ENCODE data around the gene UGT2B15. TPM values are rescaled to one million over a fixed set of nuclear protein-coding genes. Genes with fewer than 3 reads are reported as not detected.

UGT2B15 gene
- total RNA-seq, 1 donor from 2014 or later, result not detected

DNA sequence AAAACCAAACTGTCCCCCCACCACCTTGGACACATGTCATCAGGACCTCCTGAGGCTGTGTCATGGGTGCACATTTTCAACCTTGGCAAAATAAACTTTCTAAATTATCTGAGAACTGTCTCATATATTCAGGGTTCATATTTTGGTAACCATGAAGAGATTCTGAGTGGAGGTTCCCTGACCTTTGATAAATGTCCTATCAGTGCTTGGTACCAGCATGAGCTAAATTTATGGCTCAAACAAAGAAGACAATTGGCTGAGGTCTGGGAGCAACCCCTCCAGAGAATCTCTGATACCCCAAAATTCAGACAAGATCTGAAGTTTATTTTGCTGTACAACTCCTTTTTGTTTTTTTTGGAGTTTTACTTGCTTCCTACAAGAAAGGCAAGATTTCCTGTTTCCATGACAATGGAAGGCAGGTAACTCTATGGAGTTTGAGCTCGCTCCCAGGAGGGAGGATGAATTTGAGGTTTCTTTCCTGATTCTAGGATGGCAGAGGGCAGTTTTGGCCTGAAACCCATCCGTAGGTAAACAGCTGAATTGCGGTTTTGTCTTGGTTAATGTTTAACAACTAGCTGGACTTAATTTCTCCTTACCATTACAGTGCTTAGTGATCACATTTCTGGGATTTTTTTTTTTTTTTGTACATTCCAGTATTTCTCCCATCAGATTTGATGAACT lies 14.5 kb downstream of the UGT2B15 start:
- Mint-ChIP-seq H3K4me1 (peaks cover 6% of the 10 kb centered on the region), H3K27me3 (ENCODE audit: insufficient read depth, low read depth) (no peaks in the 10 kb centered on the region), H3K27ac (no peak overlapping the region), H3K36me3 (no peaks in the 10 kb centered on the region), H3K4me3 (no peak overlapping the region), H3K9me3 (no peaks in the 10 kb centered on the region)
- DNase-seq (ENCODE audit: low spot score), result no peak
- H3K79me2 ChIP-seq (ENCODE audit: low read depth), result no peaks in the 10 kb centered on the region
- H3K36me3 ChIP-seq, result no peaks in the 10 kb centered on the region
- H4K20me1 ChIP-seq (ENCODE audit: low read depth), result no peaks in the 10 kb centered on the region
- H3K9me3 ChIP-seq (ENCODE audit: low read depth), result no peaks in the 10 kb centered on the region
- peak overlapping the region; percentile 9 for H2AFZ ChIP-seq (replicated peaks)
- H3K9ac ChIP-seq, result no peak overlapping the region
- no peak overlapping the region for H3K4me3 ChIP-seq
- no peaks in the 10 kb centered on the region for H3K27me3 ChIP-seq
- no peak overlapping the region for H3K4me2 ChIP-seq
- no peaks in the 10 kb centered on the region for H3F3A ChIP-seq (ENCODE audit: low read depth)
- peaks cover 6% of the 10 kb centered on the region for H3K4me1 ChIP-seq
- TF ChIP-seq EZH2phosphoT487 (IDR thresholded peaks at IDR 0.05), result no peak
- TF ChIP-seq, protein P1, sequence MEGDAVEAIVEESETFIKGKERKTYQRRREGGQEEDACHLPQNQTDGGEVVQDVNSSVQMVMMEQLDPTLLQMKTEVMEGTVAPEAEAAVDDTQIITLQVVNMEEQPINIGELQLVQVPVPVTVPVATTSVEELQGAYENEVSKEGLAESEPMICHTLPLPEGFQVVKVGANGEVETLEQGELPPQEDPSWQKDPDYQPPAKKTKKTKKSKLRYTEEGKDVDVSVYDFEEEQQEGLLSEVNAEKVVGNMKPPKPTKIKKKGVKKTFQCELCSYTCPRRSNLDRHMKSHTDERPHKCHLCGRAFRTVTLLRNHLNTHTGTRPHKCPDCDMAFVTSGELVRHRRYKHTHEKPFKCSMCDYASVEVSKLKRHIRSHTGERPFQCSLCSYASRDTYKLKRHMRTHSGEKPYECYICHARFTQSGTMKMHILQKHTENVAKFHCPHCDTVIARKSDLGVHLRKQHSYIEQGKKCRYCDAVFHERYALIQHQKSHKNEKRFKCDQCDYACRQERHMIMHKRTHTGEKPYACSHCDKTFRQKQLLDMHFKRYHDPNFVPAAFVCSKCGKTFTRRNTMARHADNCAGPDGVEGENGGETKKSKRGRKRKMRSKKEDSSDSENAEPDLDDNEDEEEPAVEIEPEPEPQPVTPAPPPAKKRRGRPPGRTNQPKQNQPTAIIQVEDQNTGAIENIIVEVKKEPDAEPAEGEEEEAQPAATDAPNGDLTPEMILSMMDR (IDR thresholded peaks at IDR 0.05), result no peak
- no peak for TF ChIP-seq EZH2 (IDR thresholded peaks at IDR 0.05)
- H3K27ac ChIP-seq, result no peak overlapping the region

DNA sequence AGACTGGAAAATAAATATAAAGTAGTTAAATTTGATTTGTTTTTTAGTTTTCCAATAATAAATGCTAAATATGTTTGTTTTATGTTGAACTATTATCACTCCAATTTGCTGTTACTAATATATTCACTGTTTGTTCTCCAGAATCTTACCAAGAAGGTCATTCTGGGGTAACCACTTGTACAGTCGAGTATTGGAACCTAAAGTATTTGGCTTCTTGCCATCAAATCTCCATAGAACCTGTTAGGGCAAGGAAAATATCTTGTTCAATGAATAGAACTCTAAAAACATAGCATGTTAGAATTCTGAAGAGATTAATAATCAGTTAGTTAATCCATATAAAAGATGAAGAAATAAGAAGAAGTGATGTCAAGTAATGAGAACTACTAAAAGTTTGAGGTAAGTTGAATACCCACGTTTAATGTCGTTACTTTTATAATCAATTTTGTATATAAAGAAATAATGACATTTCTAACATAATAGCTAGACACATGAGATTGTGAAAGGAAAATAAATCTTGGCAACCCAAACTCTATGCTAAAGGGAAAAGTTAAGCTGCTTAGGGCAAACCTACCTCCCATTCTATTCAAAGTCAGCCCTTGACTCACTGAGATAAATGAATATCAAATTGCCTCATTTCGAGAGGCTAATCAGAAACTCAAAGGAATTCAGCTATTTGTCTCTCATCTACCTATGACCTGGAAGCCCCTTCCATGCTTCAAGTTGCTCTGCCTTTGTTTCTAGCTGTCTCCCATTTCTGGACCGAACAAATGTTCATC lies 15.3 kb downstream of the UGT2B15 start:
- Histone ChIP-seq H3F3A (ENCODE audit: low read depth) (no peaks in the 10 kb centered on the region), H3K9ac (no peak overlapping the region), H3K79me2 (ENCODE audit: low read depth) (no peaks in the 10 kb centered on the region), H3K4me2 (no peak overlapping the region), H2AFZ (replicated peaks) (no peak overlapping the region), H3K4me3 (no peak overlapping the region), H3K27ac (no peak overlapping the region), H4K20me1 (ENCODE audit: low read depth) (no peaks in the 10 kb centered on the region), H3K9me3 (ENCODE audit: low read depth) (no peaks in the 10 kb centered on the region), H3K4me1 (peaks cover 6% of the 10 kb centered on the region), H3K27me3 (no peaks in the 10 kb centered on the region), H3K36me3 (no peaks in the 10 kb centered on the region)
- Mint-ChIP-seq H3K36me3 (no peaks in the 10 kb centered on the region), H3K27ac (no peak overlapping the region), H3K4me1 (peaks cover 2% of the 10 kb centered on the region), H3K9me3 (no peaks in the 10 kb centered on the region), H3K27me3 (ENCODE audit: insufficient read depth, low read depth) (no peaks in the 10 kb centered on the region), H3K4me3 (no peak overlapping the region)
- DNase-seq (ENCODE audit: low spot score), result no peak
- TF ChIP-seq, protein P1 (IDR thresholded peaks at IDR 0.05), result no peak
- TF ChIP-seq EZH2phosphoT487 (IDR thresholded peaks at IDR 0.05), result no peak

DNA sequence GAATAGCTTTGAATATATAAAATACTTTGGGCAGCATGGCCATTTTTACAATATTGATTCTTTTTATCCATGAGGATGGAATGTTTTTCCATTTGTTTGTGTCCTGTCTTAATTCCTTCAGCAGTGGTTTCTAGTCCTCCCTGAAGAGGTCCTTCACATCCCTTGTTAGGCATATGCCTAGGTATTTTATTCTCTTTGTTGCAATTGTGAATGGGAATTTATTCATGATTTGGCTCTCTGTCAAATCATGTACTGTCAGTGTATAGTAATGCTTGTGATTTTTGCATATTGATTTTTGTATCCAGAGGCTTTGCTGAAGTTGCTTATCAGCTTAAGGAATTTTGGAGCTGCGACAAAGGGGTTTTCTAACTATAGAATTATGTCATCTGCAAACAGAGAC lies 18.5 kb downstream of the UGT2B15 start:
- no peaks in the 10 kb centered on the region for H3K36me3 Mint-ChIP-seq
- Histone ChIP-seq H3F3A (ENCODE audit: low read depth) (no peaks in the 10 kb centered on the region), H3K9ac (no peak overlapping the region), H3K36me3 (no peaks in the 10 kb centered on the region), H3K79me2 (ENCODE audit: low read depth) (no peaks in the 10 kb centered on the region), H3K9me3 (ENCODE audit: low read depth) (peaks cover 4% of the 10 kb centered on the region), H3K4me1 (peaks cover 6% of the 10 kb centered on the region), H4K20me1 (ENCODE audit: low read depth) (no peaks in the 10 kb centered on the region), H2AFZ (replicated peaks) (no peak overlapping the region), H3K27me3 (no peaks in the 10 kb centered on the region), H3K4me2 (no peak overlapping the region), H3K27ac (no peak overlapping the region), H3K4me3 (no peak overlapping the region)
- TF ChIP-seq, protein P1 (IDR thresholded peaks at IDR 0.05), result no peak
- TF ChIP-seq EZH2 (IDR thresholded peaks at IDR 0.05) (no peak), EZH2phosphoT487 (IDR thresholded peaks at IDR 0.05) (no peak)
- peaks cover 2% of the 10 kb centered on the region for H3K9me3 Mint-ChIP-seq
- no peak overlapping the region for H3K4me3 Mint-ChIP-seq
- H3K27me3 Mint-ChIP-seq (ENCODE audit: insufficient read depth, low read depth), result no peaks in the 10 kb centered on the region
- no peak for DNase-seq (ENCODE audit: low spot score)
- H3K27ac Mint-ChIP-seq, result no peak overlapping the region
- H3K4me1 Mint-ChIP-seq, result peaks cover 2% of the 10 kb centered on the region

Measured in neural progenitor cell (in vitro differentiated cells).